GM21737 (cell line): Measurements from ENCODE around the gene EI24.

Experiments
- ATAC-seq: cut with Tn5 transposase; IDR thresholded peaks from one replicate; pipeline ENCODE4 v1.9.1; 2021; ENCODE audit warnings: mild to moderate bottlenecking, moderate library complexity; ENCODE audit not compliant: unreplicated experiment

EI24 gene

GRCh38 chr11:125578783-125579182 lies 9.5 kb downstream of the EI24 start:
- ATAC-seq: no peak

GRCh38 chr11:125579811-125580210 lies 10.5 kb downstream of the EI24 start:
- ATAC-seq: no peak

GRCh38 chr11:125583496-125583895 lies 14.2 kb downstream of the EI24 start:
- no peak for ATAC-seq

GRCh38 chr11:125585487-125585886 lies 16.2 kb downstream of the EI24 start:
- ATAC-seq: no peak

DNA sequence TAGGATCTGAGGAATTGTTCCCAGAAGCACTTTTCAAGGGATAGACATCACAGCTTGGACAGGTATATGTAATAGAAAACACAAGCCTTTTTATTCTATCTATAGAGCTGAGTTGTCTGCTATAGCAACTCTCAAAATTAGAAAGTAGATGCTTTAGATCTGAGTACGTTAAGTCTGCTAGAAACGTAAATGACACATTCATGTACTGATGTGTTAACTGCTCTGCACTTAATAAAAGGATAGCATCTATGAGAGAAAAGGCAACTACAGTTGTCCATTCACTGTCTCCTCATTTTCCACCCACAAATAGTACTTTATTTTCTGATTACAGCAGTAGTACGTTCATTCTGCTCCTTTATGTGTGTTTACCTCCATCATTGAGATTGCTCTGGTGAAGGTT lies 17.3 kb downstream of the EI24 start:
- ATAC-seq: no peak

GRCh38 chr11:125587480-125587879 lies 18.2 kb downstream of the EI24 start:
- no peak for ATAC-seq

DNA sequence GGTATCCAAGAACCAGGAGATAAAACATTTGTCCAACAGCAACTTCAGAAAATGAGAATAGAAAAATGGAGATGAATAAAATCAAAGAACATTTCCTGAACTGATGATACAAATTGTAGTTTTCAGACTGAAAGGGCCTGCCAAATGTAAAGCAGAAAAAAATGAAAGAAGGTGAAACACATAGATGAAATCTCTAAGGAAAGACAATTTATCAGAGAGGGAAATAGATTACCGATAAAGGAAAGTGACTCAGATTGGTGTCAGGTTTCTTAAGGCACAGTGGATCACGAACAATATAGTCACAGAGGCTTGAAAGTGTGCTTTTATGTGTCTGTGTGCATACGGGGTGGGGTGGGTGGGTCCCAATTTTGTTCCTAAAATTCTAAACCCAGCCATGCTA lies 19.2 kb downstream of the EI24 start:
- no peak for ATAC-seq

DNA sequence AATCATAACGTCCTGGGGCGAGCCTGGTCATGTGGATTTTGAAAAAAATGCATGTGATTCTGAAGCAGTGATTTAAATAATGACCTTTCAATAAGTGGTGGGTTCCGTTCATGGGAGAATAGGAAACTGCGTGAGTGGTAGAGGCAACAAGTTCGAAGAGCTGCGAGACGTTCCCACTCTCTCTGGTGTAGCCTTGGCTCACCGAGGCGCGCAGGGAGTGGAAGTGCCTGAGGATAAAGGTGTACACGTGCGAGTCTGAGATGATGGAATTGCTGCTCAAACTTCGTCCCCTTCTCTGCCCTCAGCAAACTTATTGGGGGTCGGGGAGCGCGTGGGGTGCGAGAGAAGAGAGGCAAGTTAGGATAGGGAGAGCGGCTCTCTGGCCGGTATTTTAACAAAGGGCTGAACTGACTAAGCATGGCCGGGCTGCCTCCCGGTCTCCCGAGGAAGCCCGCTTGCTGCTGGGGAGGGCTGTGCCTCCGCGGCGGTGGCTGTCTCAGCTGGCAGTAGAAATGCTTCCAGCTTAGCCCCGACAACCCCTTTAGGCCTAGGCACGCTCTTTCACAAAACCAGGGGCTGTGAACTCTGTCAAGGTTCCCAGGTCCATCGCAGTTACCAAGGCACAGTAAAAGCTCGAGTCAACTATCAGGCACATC lies 22.5 kb downstream of the EI24 start:
- ATAC-seq: peak; percentile 14

- peak; percentile 96 for ATAC-seq
These were observed 23.2 kb downstream of the EI24 start, which contains the start of gene STT3A for GRCh38 chr11:125592305-125593113. STT3A (plus strand) TSS chr11:125592852; CDS start chr11:125595916, 3,064 bp downstream.

GRCh38 chr11:125593114-125593820 lies 24.0 kb downstream of the EI24 start:
- ATAC-seq: no peak

DNA sequence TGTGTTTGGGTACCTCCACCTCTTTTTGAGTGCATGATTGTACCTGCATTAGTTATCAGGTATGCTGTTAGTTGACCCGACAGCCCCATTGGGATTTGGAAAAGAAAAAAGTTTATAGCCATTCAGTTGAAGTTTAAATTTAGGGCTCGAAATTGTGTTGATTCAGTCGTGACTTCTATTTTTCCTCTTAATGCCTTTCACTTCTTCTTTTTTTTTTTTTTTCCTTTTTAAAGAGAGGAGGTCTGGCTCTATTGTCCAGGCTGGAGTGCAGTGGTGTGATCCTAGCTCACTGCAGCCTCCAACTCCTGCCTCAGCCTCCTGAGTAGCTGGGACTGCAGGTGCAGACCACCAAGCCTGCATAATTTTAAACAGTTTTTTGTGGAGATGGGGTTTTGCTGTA lies 25.7 kb downstream of the EI24 start:
- no peak for ATAC-seq

DNA sequence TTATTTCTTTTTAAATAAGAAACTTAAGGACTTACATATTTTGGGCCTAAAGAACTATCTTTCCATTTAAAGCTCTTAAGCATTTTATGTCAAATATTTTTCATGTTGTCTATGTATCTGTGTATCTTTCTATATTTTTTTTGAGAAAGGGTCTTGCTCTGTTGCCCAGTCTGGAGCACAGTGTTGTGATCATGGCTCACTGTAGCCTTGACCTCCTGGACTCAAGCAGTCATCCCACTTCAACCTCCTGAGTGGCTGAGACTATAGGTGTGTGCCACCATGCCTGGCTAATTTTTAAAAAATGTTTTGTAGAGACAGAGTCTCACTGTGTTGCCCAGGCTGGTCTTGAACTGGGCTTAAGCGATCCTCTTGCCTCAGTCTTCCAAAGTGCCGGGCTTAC lies 31.4 kb downstream of the EI24 start:
- no peak for ATAC-seq

DNA sequence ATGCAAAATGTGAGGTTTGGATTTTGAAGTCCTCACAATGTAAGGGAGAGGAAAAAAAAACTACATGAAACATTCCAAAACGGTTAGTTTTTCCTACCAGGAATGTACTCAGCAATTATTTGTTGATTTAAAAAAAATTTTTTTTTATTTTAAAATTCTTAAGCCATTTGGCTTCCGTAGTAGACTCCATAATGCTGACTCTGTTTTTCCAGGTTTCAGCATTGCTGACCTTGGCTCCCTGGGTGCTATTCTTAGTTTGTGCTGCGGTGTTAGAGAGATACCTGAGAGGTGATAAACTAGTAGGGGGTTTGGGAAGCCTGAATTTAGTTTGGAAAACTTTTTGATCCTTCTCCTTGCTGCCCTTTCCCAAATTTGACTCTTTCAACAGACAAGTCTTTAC lies 33.9 kb downstream of the EI24 start:
- no peak for ATAC-seq

GRCh38 chr11:125605417-125605816 lies 36.1 kb downstream of the EI24 start:
- no peak for ATAC-seq

- no peak for ATAC-seq
These were observed 40.3 kb downstream of the EI24 start for GRCh38 chr11:125609545-125609944.

DNA sequence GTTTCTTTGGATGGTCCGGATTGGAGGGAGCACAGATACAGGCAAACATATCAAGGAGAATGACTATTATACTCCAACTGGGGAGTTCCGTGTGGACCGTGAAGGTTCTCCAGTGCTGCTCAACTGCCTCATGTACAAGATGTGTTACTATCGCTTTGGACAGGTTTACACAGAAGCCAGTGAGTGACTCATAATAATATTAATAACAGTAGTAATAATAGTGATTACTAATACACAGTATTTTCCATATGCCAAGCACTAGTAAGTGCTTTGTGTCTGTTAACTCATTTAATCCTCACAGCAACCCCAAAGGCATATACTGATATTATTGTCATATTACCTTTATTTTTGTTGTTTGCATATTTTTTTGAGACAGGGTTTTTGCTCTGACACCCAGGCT lies 49.1 kb downstream of the EI24 start:
- ATAC-seq: no peak

DNA sequence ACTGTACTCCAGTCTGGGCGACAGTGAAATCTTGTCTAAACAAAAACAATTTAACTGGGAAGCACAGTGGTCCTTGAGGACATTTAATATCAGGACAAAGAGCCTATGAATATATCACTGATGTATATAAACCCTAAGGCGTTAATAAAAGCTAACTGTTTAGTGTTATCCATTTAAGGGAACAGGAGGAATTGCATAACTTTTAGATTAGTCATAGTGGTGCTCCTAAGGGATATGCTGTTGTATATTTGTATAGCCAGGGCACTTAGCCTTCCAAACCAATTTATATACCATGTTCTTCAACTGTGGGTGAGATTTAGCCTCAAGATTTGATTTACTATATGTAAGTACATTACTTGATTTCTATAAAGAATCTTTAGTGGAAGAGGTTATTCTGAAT lies 52.7 kb downstream of the EI24 start:
- no peak for ATAC-seq

- ATAC-seq: no peak
These were observed 53.8 kb downstream of the EI24 start for GRCh38 chr11:125623064-125623463.

DNA sequence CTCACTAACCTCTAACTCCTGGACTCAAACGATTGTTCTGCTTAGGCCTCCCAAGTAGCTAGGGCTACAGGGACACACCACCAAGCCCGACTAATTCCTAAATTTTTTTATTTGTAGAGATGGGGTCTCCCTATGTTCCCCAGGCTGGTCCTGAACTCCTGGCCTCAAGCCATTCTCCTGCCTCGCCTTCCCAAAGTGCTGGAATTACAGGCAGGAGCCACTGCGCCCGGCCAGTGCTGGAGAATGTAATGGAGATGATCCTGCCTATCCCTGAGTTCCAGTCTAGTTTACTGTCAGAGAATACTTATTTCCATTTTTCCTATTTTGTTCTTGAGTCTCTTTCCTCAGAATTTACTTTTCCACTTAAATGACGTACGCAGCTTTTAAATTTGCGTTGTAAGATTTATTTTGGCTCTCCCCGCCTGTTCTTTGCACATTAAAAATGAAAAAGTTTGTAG lies 55.5 kb downstream of the EI24 start, which contains the start of gene CHEK1:
TSS of gene CHEK1 (plus strand) at position 408 of the 458 bp plus-strand sequence. CDS start 1,606 bp downstream, outside the sequence.
- ATAC-seq: no peak

DNA sequence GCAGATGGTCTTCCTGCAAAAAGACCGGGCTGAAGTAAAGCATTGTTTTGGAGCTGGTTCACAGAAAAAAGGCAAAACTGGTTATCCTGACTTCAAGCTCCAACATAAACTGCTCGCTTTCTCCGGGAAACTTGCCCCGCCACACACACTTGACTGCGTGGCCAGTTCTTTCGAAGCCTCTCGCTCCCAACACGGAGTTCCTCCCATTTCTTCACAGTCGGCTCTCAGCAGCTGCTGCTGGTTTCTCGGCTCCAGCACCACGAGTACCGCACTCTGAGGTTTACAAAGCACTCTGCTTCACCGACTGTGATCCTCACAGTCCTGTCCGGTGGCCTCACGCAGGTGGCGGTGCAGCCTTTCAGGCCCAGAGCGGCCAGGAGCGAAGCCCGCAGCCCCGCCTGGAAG lies 56.0 kb downstream of the EI24 start:
- peak; percentile 15 for ATAC-seq

DNA sequence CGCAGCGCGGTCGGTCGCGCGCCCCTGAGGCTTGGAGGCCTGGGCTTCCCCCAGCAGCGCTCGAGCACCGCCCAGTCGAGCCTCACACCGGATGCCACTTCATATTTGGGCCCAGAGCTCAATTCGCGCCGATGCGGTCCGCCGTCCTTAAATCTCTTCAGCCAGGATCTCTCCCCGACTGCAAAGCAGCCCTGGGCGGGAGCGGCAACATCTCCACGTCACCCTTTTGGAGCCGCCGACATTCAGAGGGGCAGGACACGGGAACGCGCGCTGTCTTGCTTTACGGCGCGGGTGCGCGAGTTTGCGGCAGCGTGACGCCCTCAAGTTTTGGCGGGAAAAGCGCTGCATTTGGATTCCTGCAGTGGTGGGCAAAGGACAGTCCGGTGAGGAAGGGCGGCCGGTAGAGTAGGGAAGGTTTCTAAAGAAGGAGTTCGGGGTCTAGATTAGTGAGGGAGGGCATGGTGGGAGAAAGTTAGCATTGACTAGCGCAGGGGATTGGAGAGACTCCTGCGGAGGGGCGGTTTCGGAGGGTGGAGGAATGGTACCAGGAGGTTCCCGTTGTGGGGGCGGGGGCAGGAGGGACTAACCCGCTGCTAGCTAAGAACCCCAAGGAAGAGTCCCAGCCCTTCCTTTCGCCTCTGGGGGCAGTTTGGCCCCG lies 56.5 kb downstream of the EI24 start:
- ATAC-seq: peak; percentile 88
